K562 (cell line): ENCODE results near the gene ADCY4. TPM values are rescaled to one million over a fixed set of nuclear protein-coding genes. Genes with fewer than 3 reads are reported as not detected.

ENCODE experiments used
- ATAC-seq: fragments of 200-7000 bp; cut with Tn5 transposase; 3 replicates; pipeline ENCODE4 v1.9.1; 2020; ENCODE audit warnings: moderate library complexity
- BruUV-seq: library from RNA; stranded (reverse); fragments of 400-500 nt; replicated peaks from 2 replicates; lab custom pipeline; 2021; lab: Mats Ljungman, UMichigan
- CTCF ChIA-PET: fragments of 300-600 bp; formaldehyde crosslinking; extraction: SDS; loops from one replicate; lab custom pipeline; 2021; ENCODE audit warnings: low intra/inter-chr PET ratio; lab: Yijun Ruan, JAX
- POLR2A ChIA-PET: fragments of 300-600, 350-650 bp; sonication (Branson Sonifier 250); formaldehyde crosslinking; extraction: SDS; loops from one replicate; lab custom pipeline; 2021; ENCODE audit warnings: antibody characterized with exemption, inconsistent platforms; lab: Yijun Ruan, JAX
- DNase-seq, 4 experiments: peaks; one replicate each; pipeline versions ENCODE4 v3.0.0 to v3.0.0-alpha.2; 2011 to 2018; ENCODE audit warnings: low spot score in 3 of 4, mixed read lengths in 3 of 4; ENCODE audit errors: extremely low read depth in 1 of 4
- FAIRE-seq: peaks from 2 replicates; lab custom pipeline; 2011; peaks lifted over from hg19 to GRCh38; lab: Jason Lieb, UNC
- H2AFZ ChIP-seq: 2 replicates; pipeline ENCODE4 v1.6.0; 2011; ENCODE audit warnings: low read depth, low read length, control low read depth, inconsistent platforms
- H3K27ac ChIP-seq: fragments of 200-600 bp; 3 replicates; pipeline ENCODE4 v1.8.0; 2011; ENCODE audit warnings: low read depth, mild to moderate bottlenecking, control low read depth, inconsistent platforms, low read length, moderate library complexity, mixed read lengths; ENCODE audit errors: extremely low read depth
- H3K27me3 ChIP-seq, 2 experiments: fragments of 300-600 bp in 1 of 2; 2 replicates in 1 of 2; 3 replicates in 1 of 2; pipeline versions ENCODE4 v1.6.0 to v1.8.0; 2011; ENCODE audit warnings: inconsistent platforms in 2 of 2, low read length in 2 of 2, mild to moderate bottlenecking in 1 of 2, mixed read lengths in 1 of 2, moderate library complexity in 1 of 2; ENCODE audit not compliant: control insufficient read depth in 2 of 2, insufficient read depth in 2 of 2
- H3K36me3 ChIP-seq: fragments of 300-600 bp; 3 replicates; pipeline ENCODE4 v1.8.0; 2011; ENCODE audit warnings: mild to moderate bottlenecking, low read length, inconsistent platforms; ENCODE audit not compliant: control insufficient read depth, insufficient read depth
- H3K4me1 ChIP-seq, 2 experiments: fragments of 200-600 bp in 1 of 2; replicated peaks in 1 of 2; 2 replicates in 1 of 2; 3 replicates in 1 of 2; pipeline versions ENCODE4 v1.5.1 to v1.8.0; 2011; ENCODE audit warnings: inconsistent platforms in 2 of 2, low read length in 2 of 2, mild to moderate bottlenecking in 1 of 2, mixed read lengths in 1 of 2, moderate library complexity in 1 of 2; ENCODE audit not compliant: control insufficient read depth in 2 of 2, insufficient read depth in 2 of 2
- H3K4me2 ChIP-seq: 2 replicates; pipeline ENCODE4 v1.6.1; 2011; ENCODE audit warnings: low read length, control low read depth, inconsistent platforms, mixed read lengths; ENCODE audit not compliant: insufficient read depth
- H3K4me3 ChIP-seq: fragments of 200-600 bp; sonication (generic), shearing (Covaris generic); 2 replicates; pipeline ENCODE4 v1.5.1; 2016; ENCODE audit warnings: control low read depth, inconsistent platforms
- H3K79me2 ChIP-seq: fragments of 200-600 bp; 3 replicates; pipeline ENCODE4 v1.8.0; 2011; ENCODE audit warnings: low read length, inconsistent platforms; ENCODE audit not compliant: control insufficient read depth, insufficient read depth
- H3K9ac ChIP-seq, 2 experiments: 2 replicates each; pipeline versions ENCODE4 v1.6.0 to v1.6.1; 2011; ENCODE audit warnings: low read depth in 2 of 2, low read length in 2 of 2, control low read depth in 1 of 2, inconsistent platforms in 1 of 2, mild to moderate bottlenecking in 1 of 2, mixed read lengths in 1 of 2; ENCODE audit not compliant: insufficient read depth in 1 of 2
- H3K9me1 ChIP-seq: one replicate; pipeline ENCODE4 v1.6.0; 2011; ENCODE audit warnings: inconsistent platforms, mild to moderate bottlenecking, low read length, moderate library complexity; ENCODE audit not compliant: control insufficient read depth, insufficient read depth
- H3K9me3 ChIP-seq: replicated peaks from 2 replicates; pipeline ENCODE4 v1.5.1; 2011; ENCODE audit warnings: low read depth, low read length, inconsistent platforms; ENCODE audit not compliant: control insufficient read depth, insufficient read depth
- H4K20me1 ChIP-seq: replicated peaks from 2 replicates; pipeline ENCODE4 v1.6.1; 2011; ENCODE audit warnings: low read length, inconsistent platforms, mixed read lengths; ENCODE audit not compliant: control insufficient read depth, insufficient read depth
- BMI1 ChIP-seq: fragments of 150-350 bp; IDR thresholded peaks from 2 replicates; pipeline ENCODE4 v1.6.1; 2014; ENCODE audit warnings: low read length
- DACH1 ChIP-seq: fragments of 450-650 bp; IDR thresholded peaks from 2 replicates; pipeline ENCODE4 v1.6.1; 2018; ENCODE audit not compliant: partially characterized antibody
- FOXA3 ChIP-seq, 2 experiments: fragments of 450-650 bp in 1 of 2; sonication (generic) in 1 of 2; formaldehyde crosslinking; IDR thresholded peaks in 1 of 2; conservative IDR thresholded peaks in 1 of 2; 2 replicates each; pipeline versions ENCODE4 v1.4.0 to v1.8.0; 2020 to 2022; ENCODE audit warnings: mild to moderate bottlenecking in 2 of 2, missing genetic modification reagents in 1 of 2
- ZNF121 ChIP-seq: sonication (generic); formaldehyde crosslinking; conservative IDR thresholded peaks from 2 replicates; pipeline ENCODE4 v1.8.0; 2022; ENCODE audit warnings: missing genetic modification reagents
- ZNF589 ChIP-seq: fragments of 200-800 bp; sonication (Bioruptor generic); IDR thresholded peaks from 2 replicates; pipeline ENCODE4 v1.6.1; 2016; ENCODE audit warnings: low read depth, missing genetic modification characterization, missing compliant biosample characterization
- WGBS: fragments of 100-300 bp; shearing (Covaris generic); methylation state at CpG from one replicate; pipeline ENCODE4 v1.1.6; 2016; ENCODE audit warnings: low coverage, mixed read lengths; ENCODE audit not compliant: insufficient coverage; ENCODE audit errors: missing lambda C conversion rate; 5-methylcytosine and 5-hydroxymethylcytosine counted together
- in situ Hi-C: fragments of 300-500 bp; cut with MboI; formaldehyde crosslinking; loops from 4 replicates; pipeline ENCODE4 v1.15.0; 2018; ENCODE audit warnings: inconsistent platforms, mixed read lengths
- intact Hi-C: fragments of 100-400 bp; cut with micrococcal nuclease; formaldehyde crosslinking; loops from 2 replicates; pipeline ENCODE4 v1.14.2; 2022
- polyA plus RNA-seq, 8 experiments: library from polyadenylated mRNA; depleted of rRNA in 4 of 8; stranded (reverse) in 5 of 8; unstranded in 3 of 8; fragments of >200 nt; fragmentation: Nextera tagmentation in 2 of 8; fragmentation: Illumina TruSeq in 1 of 8; extraction: Ambion mirVana in 2 of 8; extraction: Trizol in 1 of 8; gene quantifications; 2 replicates each; pipeline versions ENCODE4 v1.2.1 to v1.2.3, GENCODE V29; 2011 to 2014; ENCODE audit warnings: inconsistent platforms in 1 of 8, missing spikeins in 1 of 8
- total RNA-seq, 7 experiments: library from RNA; depleted of rRNA in 6 of 7; stranded (reverse); fragments of >200 nt in 6 of 7; fragmentation: Illumina TruSeq in 2 of 7; extraction: Trizol in 2 of 7; gene quantifications; 2 replicates each; pipeline versions ENCODE4 v1.2.1 to v1.2.3, GENCODE V29; 2011 to 2021; ENCODE audit warnings: low replicate concordance in 1 of 7

ADCY4 gene
- total and polyA plus RNA-seq, 9 of the 15 experiments (the other 6 are each of a cell fraction or from before 2014, with no cell fraction given): 0.04 to 0.31 (median 0.15) TPM; not detected in 2

DNA sequence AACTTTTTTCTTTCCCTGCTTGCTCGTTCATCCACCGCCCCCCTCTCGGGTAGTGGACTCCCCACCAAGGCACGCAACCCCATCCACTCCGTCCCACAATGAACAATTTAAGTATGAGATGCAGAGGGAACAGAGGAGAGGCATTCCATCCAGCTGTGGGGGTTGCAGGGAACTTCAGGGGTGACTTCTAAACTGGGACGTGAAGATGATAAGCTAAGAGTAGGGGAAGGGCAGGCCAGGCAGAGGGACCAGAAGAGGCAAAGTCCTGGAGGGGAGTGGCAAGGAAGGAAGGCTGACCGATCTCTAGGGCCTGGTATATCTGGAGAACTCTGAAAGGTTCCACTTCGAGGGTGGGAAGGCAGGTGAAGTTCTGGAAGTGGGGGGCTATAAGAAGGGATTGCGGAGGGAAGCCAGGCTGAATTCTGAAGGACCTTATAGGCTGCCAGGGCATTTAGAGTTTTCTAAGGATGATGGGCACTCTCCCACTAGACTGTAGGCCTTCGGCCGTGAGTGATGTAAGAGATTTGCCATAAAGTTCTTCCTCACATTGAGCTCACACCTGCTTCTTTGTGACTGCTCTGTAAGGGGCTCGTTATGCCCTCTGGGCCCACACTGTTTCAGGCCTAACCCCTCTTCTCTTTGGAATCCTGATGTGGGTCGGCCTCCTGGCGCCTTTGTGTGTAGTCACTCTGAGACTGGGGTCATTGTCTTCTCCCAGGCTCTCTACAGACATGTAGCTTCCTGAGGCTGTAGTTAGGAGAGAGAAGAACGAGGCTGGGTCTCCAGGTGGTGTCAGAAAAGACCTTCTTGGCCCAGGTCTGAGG, 45.2 kb upstream of the ADCY4 start (continued):
- TF ChIP-seq DACH1 (no peak), ZNF589 (CRISPR knock-in tag) (no peak)
- TF ChIP-seq, all 486 proteins: peak for 0

DNA sequence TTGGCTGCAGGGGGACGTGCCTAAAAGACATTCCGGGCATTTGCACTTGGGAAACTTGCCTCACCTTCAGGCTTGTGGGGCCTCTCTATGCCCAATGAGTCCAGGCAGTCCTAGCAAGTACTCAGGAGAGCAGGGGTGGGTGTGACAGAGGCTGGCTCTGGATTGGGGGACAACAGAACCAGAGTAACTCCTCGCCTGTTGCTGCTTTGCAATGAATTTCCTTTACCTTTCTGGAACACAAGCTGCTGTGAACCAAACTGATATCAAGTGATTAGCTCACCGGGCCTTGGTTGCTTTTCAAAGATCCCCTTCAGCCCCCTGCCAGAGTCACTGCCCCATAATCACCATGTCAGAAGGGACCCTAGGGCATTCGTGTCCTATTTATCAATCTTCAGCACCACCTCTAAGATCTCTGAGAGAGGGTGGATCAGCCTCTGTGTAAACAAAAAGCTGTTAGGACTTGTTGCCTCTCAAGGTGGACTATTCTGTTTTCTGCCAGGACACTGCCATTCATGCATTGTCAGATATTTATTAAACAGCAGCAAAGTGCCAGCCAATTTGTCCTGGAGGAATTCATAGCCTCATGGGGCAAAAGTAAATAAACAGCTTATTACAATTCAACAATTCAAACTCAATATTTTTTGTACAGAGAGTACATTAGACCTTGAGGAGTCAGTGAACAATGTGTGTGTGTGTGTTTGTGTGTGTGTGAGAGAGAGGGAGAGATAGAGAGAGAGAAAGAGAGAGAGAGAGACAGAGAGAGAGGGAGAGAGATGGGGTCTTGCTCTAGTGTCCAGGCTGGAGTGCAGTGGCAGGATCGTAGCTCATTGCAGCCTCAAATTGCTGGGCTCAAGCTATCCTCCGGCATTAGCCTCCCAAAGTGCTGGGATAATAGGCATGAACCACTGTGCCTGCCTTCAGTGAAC, 44.4 kb upstream of the ADCY4 start:
- no peak for FAIRE-seq
- peaks cover 18 to 24% of the 10 kb centered on the region in 2 experiments for H3K4me1 ChIP-seq
- intact Hi-C loops: no loop called here
- H3K9me3 ChIP-seq: no peaks in the 10 kb centered on the region
- H3K36me3 ChIP-seq: no peaks in the 10 kb centered on the region
- no TSS peak for BruUV-seq
- TF ChIP-seq ZNF121 (CRISPR knock-in tag): 0 out of 2 replicates have a peak, but pooled peaks have one; percentile 34
- TF ChIP-seq FOXA3 (CRISPR knock-in tag; conservative IDR thresholded peaks at IDR 0.05 in 1 of 2, IDR thresholded peaks at IDR 0.05 in 1 of 2): no peak
- no peak for TF ChIP-seq BMI1
- no peak overlapping the region for H3K4me3 ChIP-seq
- H3K27ac ChIP-seq: no peak overlapping the region
- H3K4me2 ChIP-seq: no peak overlapping the region
- WGBS: 48% methylated on average over 6 of the region's 7 CpGs
- in situ Hi-C loops: no loop called here
- no peaks in the 10 kb centered on the region for H3K9me1 ChIP-seq
- no peaks in the 10 kb centered on the region for H3K27me3 ChIP-seq
- no peaks in the 10 kb centered on the region for H3K79me2 ChIP-seq
- no peak overlapping the region for H3K9ac ChIP-seq
- ChIA-PET CTCF (no interaction called here), POLR2A (interaction anchor here (0.6 to 1.6 kb wide), 4 partner anchors 9 to 820 kb away, joined by 4 to 6 read pairs (median 4); no protein-coding TSS in a partner anchor)
- no peak for DNase-seq
- ATAC-seq: no peak
- H4K20me1 ChIP-seq: no peaks in the 10 kb centered on the region
- H2AFZ ChIP-seq: peak overlapping the region; percentile 8; the same call in 1 of the 2 replicates
